Measurements from ENCODE around the gene DENND4B.

The DENND4B gene

GRCh38 chr1:153959454-153959853 lies 12.9 kb upstream of the DENND4B start:
- no peak for TF ChIP-seq CTCF (IDR thresholded peaks at IDR 0.05; ENCODE audit: control extremely low read depth, extremely low read depth, low read depth, missing control alignments)
- CTCF ChIA-PET: interaction anchor here (0.7 to 2.9 kb wide), 4 partner anchors 7 to 163 kb away, joined by 3 to 13 read pairs (median 4); partner anchors contain the start of genes CREB3L4 and RAB13
- POLR2A ChIA-PET: interaction anchor here (1.0 to 1.7 kb wide), 3 partner anchors 8 to 32 kb away, joined by 4 to 9 read pairs (median 4); partner anchors contain the start of genes CREB3L4 and DENND4B
- DNase-seq (ENCODE audit: extremely low spot score): no peak

GRCh38 chr1:153958961-153959260 lies 12.4 kb upstream of the DENND4B start:
- DNase-seq (ENCODE audit: extremely low spot score): no peak
- ChIA-PET CTCF (interaction anchor here (0.7 to 2.9 kb wide), 4 partner anchors 8 to 162 kb away, joined by 3 to 13 read pairs (median 4); partner anchors contain the start of genes CREB3L4 and DENND4B), POLR2A (interaction anchor here (1.0 to 1.7 kb wide), 4 partner anchors 8 to 32 kb away, joined by 3 to 9 read pairs (median 4); partner anchors contain the start of genes CREB3L4 and DENND4B)
- no peak for TF ChIP-seq CTCF (IDR thresholded peaks at IDR 0.05; ENCODE audit: control extremely low read depth, extremely low read depth, low read depth, missing control alignments)

GRCh38 chr1:153958111-153958960 lies 11.8 kb upstream of the DENND4B start, which contains the start of gene CRTC2:
Gene CRTC2 (minus strand): TSS chr1:153958612. CDS start chr1:153958497, 115 bp downstream.
- CTCF ChIA-PET: interaction anchor here (0.7 to 2.9 kb wide), 7 partner anchors 8 to 161 kb away, joined by 3 to 33 read pairs (median 4); partner anchors contain the start of genes CREB3L4 and DENND4B

GRCh38 chr1:153957744-153958110 lies 11.2 kb upstream of the DENND4B start:
- ChIA-PET CTCF (interaction anchor here (1.2 to 2.9 kb wide), 4 partner anchors 9 to 18 kb away, joined by 3 to 33 read pairs (median 8); partner anchors contain the start of genes CREB3L4 and DENND4B), POLR2A (interaction anchor here (0.5 to 1.7 kb wide), 3 partner anchors 10 to 35 kb away, joined by 3 to 9 read pairs (median 3); partner anchors contain the start of gene CREB3L4)
- TF ChIP-seq CTCF (IDR thresholded peaks at IDR 0.05; ENCODE audit: control extremely low read depth, extremely low read depth, low read depth, missing control alignments): no peak
- DNase-seq (ENCODE audit: extremely low spot score): peak; percentile 59

More at GRCh38 chr1:153958111-153958960, 11.8 kb upstream of the DENND4B start, which contains the start of gene CRTC2:
- no peak for TF ChIP-seq CTCF (IDR thresholded peaks at IDR 0.05; ENCODE audit: control extremely low read depth, extremely low read depth, low read depth, missing control alignments)
- POLR2A ChIA-PET: interaction anchor here (0.5 to 1.7 kb wide), 6 partner anchors 9 to 35 kb away, joined by 3 to 9 read pairs (median 4); partner anchors contain the start of genes CREB3L4 and DENND4B
- DNase-seq (ENCODE audit: extremely low spot score): peak; percentile 97

GRCh38 chr1:153956997-153957715 lies 10.6 kb upstream of the DENND4B start:
- POLR2A ChIA-PET: interaction anchor here (1.7 kb wide), 1 partner anchor 11 kb away, joined by 6 read pairs; the partner anchor contains the start of gene DENND4B
- CTCF ChIA-PET: interaction anchor here (1.2 to 2.9 kb wide), 5 partner anchors 10 to 30 kb away, joined by 3 to 33 read pairs (median 3); partner anchors contain the start of genes CREB3L4 and DENND4B

More at GRCh38 chr1:153956997-153957715, 10.6 kb upstream of the DENND4B start:
- TF ChIP-seq CTCF (IDR thresholded peaks at IDR 0.05; ENCODE audit: control extremely low read depth, extremely low read depth, low read depth, missing control alignments): no peak
- no peak for DNase-seq (ENCODE audit: extremely low spot score)

All from GM10248 (cell line).